ENCODE results near the gene MAP1LC3A.

The MAP1LC3A gene

GRCh38 chr20:34579979-34580940 lies 21.7 kb downstream of the MAP1LC3A start:
- no peak for DNase-seq (ENCODE audit: low spot score in 2 of 2)
- in situ Hi-C loops (cut with MboI; ENCODE audit: low sequenced_read_pairs), result no loop called here
- no peak overlapping the region for H3K4me3 ChIP-seq

GRCh38 chr20:34581341-34582184 lies 23.0 kb downstream of the MAP1LC3A start:
- Histone ChIP-seq H3K9me3 (no peaks in the 10 kb centered on the region), H3K4me3 (no peak overlapping the region), H3K27me3 (ENCODE audit: low read depth) (no peaks in the 10 kb centered on the region), H3K4me1 (no peaks in the 10 kb centered on the region), H3K36me3 (replicated peaks) (no peaks in the 10 kb centered on the region; the same call in 1 of the 2 replicates)
- in situ Hi-C loops (cut with MboI; ENCODE audit: low sequenced_read_pairs), result no loop called here
- no peak for DNase-seq (ENCODE audit: low spot score in 2 of 2)

More at GRCh38 chr20:34579979-34580940, 21.7 kb downstream of the MAP1LC3A start:
- Histone ChIP-seq H3K27me3 (ENCODE audit: low read depth) (no peaks in the 10 kb centered on the region), H3K9me3 (no peaks in the 10 kb centered on the region), H3K36me3 (replicated peaks) (no peaks in the 10 kb centered on the region; the same call in 1 of the 2 replicates), H3K4me1 (no peaks in the 10 kb centered on the region)

GRCh38 chr20:34582221-34582620 lies 23.7 kb downstream of the MAP1LC3A start:
- Histone ChIP-seq H3K27me3 (ENCODE audit: low read depth) (no peaks in the 10 kb centered on the region), H3K4me1 (no peaks in the 10 kb centered on the region), H3K4me3 (no peak overlapping the region), H3K9me3 (no peaks in the 10 kb centered on the region), H3K36me3 (replicated peaks) (no peaks in the 10 kb centered on the region; the same call in 1 of the 2 replicates)
- in situ Hi-C loops (cut with MboI; ENCODE audit: low sequenced_read_pairs), result no loop called here
- no peak for DNase-seq (ENCODE audit: low spot score in 2 of 2)

- DNase-seq (ENCODE audit: low spot score in 2 of 2), result no peak
- no peaks in the 10 kb centered on the region for H3K27me3 ChIP-seq (ENCODE audit: low read depth)
- H3K4me3 ChIP-seq, result no peak overlapping the region
- in situ Hi-C loops (cut with MboI; ENCODE audit: low sequenced_read_pairs), result no loop called here
- H3K4me1 ChIP-seq, result no peaks in the 10 kb centered on the region
- H3K36me3 ChIP-seq (replicated peaks), result no peaks in the 10 kb centered on the region; the same call in 1 of the 2 replicates
- no peaks in the 10 kb centered on the region for H3K9me3 ChIP-seq
These were observed 24.4 kb downstream of the MAP1LC3A start for GRCh38 chr20:34582911-34583310.

GRCh38 chr20:34583544-34583943 lies 25.0 kb downstream of the MAP1LC3A start:
- H3K36me3 ChIP-seq (replicated peaks), result no peaks in the 10 kb centered on the region; the same call in 1 of the 2 replicates
- H3K27me3 ChIP-seq (ENCODE audit: low read depth), result no peaks in the 10 kb centered on the region
- in situ Hi-C loops (cut with MboI; ENCODE audit: low sequenced_read_pairs), result no loop called here
- H3K4me1 ChIP-seq, result no peaks in the 10 kb centered on the region
- H3K9me3 ChIP-seq, result no peaks in the 10 kb centered on the region
- no peak overlapping the region for H3K4me3 ChIP-seq
- DNase-seq (ENCODE audit: low spot score in 2 of 2), result no peak

GRCh38 chr20:34585019-34585418 lies 26.5 kb downstream of the MAP1LC3A start:
- Histone ChIP-seq H3K9me3 (no peaks in the 10 kb centered on the region), H3K27me3 (ENCODE audit: low read depth) (no peaks in the 10 kb centered on the region), H3K4me1 (no peaks in the 10 kb centered on the region), H3K4me3 (no peak overlapping the region), H3K36me3 (replicated peaks) (no peaks in the 10 kb centered on the region; the same call in 1 of the 2 replicates)
- in situ Hi-C loops (cut with MboI; ENCODE audit: low sequenced_read_pairs), result no loop called here
- no peak for DNase-seq (ENCODE audit: low spot score in 2 of 2)

- H3K4me3 ChIP-seq, result no peak overlapping the region
- H3K4me1 ChIP-seq, result no peaks in the 10 kb centered on the region
- no peak for DNase-seq (ENCODE audit: low spot score in 2 of 2)
- no peaks in the 10 kb centered on the region for H3K36me3 ChIP-seq (replicated peaks)
- no peaks in the 10 kb centered on the region for H3K9me3 ChIP-seq
- H3K27me3 ChIP-seq (ENCODE audit: low read depth), result no peaks in the 10 kb centered on the region
- in situ Hi-C loops (cut with MboI; ENCODE audit: low sequenced_read_pairs), result no loop called here
These were observed 28.1 kb downstream of the MAP1LC3A start for GRCh38 chr20:34586488-34587163.

GRCh38 chr20:34595377-34596184 lies 37.1 kb downstream of the MAP1LC3A start:
- Histone ChIP-seq H3K27me3 (ENCODE audit: low read depth) (no peaks in the 10 kb centered on the region), H3K36me3 (replicated peaks) (no peaks in the 10 kb centered on the region), H3K9me3 (no peaks in the 10 kb centered on the region), H3K4me1 (no peaks in the 10 kb centered on the region), H3K4me3 (no peak overlapping the region)
- in situ Hi-C loops (cut with MboI; ENCODE audit: low sequenced_read_pairs), result no loop called here
- no peak for DNase-seq (ENCODE audit: low spot score in 2 of 2)

- DNase-seq (ENCODE audit: low spot score in 2 of 2), result no peak
- Histone ChIP-seq H3K36me3 (replicated peaks) (no peaks in the 10 kb centered on the region), H3K4me3 (no peak overlapping the region), H3K27me3 (ENCODE audit: low read depth) (no peaks in the 10 kb centered on the region), H3K4me1 (no peaks in the 10 kb centered on the region), H3K9me3 (no peaks in the 10 kb centered on the region)
- in situ Hi-C loops (cut with MboI; ENCODE audit: low sequenced_read_pairs), result no loop called here
These were observed 42.6 kb downstream of the MAP1LC3A start for GRCh38 chr20:34600892-34601653.

- H3K36me3 ChIP-seq (replicated peaks), result no peaks in the 10 kb centered on the region
- DNase-seq (ENCODE audit: low spot score in 2 of 2), result no peak
- in situ Hi-C loops (cut with MboI; ENCODE audit: low sequenced_read_pairs), result no loop called here
These were observed 46.7 kb downstream of the MAP1LC3A start for GRCh38 chr20:34604980-34605788.

GRCh38 chr20:34607066-34607465 lies 48.5 kb downstream of the MAP1LC3A start:
- no peaks in the 10 kb centered on the region for H3K4me1 ChIP-seq
- no peaks in the 10 kb centered on the region for H3K36me3 ChIP-seq (replicated peaks)
- H3K4me3 ChIP-seq, result no peak overlapping the region
- DNase-seq (ENCODE audit: low spot score in 2 of 2), result no peak
- in situ Hi-C loops (cut with MboI; ENCODE audit: low sequenced_read_pairs), result no loop called here
- no peaks in the 10 kb centered on the region for H3K27me3 ChIP-seq (ENCODE audit: low read depth)
- no peaks in the 10 kb centered on the region for H3K9me3 ChIP-seq

More at GRCh38 chr20:34604980-34605788, 46.7 kb downstream of the MAP1LC3A start:
- Histone ChIP-seq H3K9me3 (no peaks in the 10 kb centered on the region), H3K4me3 (no peak overlapping the region), H3K4me1 (no peaks in the 10 kb centered on the region), H3K27me3 (ENCODE audit: low read depth) (no peaks in the 10 kb centered on the region)

Measured in HAP-1 (cell line).